K562 (cell line): ENCODE results near the gene DCPS. TPM values are rescaled to one million over a fixed set of nuclear protein-coding genes. Genes with fewer than 3 reads are reported as not detected.

Experiments
- ADNP ChIP-seq: fragments of 200-800 bp; sonication (Bioruptor generic); IDR thresholded peaks from 2 replicates; pipeline ENCODE4 v1.6.1; 2016; ENCODE audit warnings: missing genetic modification characterization, missing compliant biosample characterization
- BHLHE40 ChIP-seq: IDR thresholded peaks from 2 replicates; pipeline ENCODE4 v1.6.1; 2011; ENCODE audit warnings: low read length, improper control_type of control experiment
- CBFB ChIP-seq: sonication (generic); formaldehyde crosslinking; IDR thresholded peaks from 2 replicates; pipeline ENCODE4 v1.4.0; 2020; ENCODE audit warnings: mild to moderate bottlenecking, missing genetic modification reagents
- CCNT2 ChIP-seq: IDR thresholded peaks from 2 replicates; pipeline ENCODE4 v1.6.1; 2011; ENCODE audit warnings: borderline replicate concordance, low read depth, mild to moderate bottlenecking, moderate library complexity, mixed read lengths, low read length; ENCODE audit not compliant: insufficient read length; ENCODE audit errors: extremely low read depth
- CSDE1 ChIP-seq, 2 experiments: fragments of 450-650 bp; IDR thresholded peaks; 2 replicates each; pipeline ENCODE4 v1.6.1; 2016; ENCODE audit warnings: mild to moderate bottlenecking in 1 of 2
- ELF4 ChIP-seq: fragments of 450-650 bp; formaldehyde crosslinking; IDR thresholded peaks from 2 replicates; pipeline ENCODE4 v1.4.0; 2022; ENCODE audit warnings: missing genetic modification characterization
- ERF ChIP-seq: fragments of 450-650 bp; formaldehyde crosslinking; IDR thresholded peaks from 2 replicates; pipeline ENCODE4 v1.4.0; 2020; ENCODE audit warnings: mild to moderate bottlenecking, mixed read lengths
- ETV1 ChIP-seq: fragments of 450-650 bp; conservative IDR thresholded peaks from 2 replicates; pipeline ENCODE4 v1.6.1; 2016; ENCODE audit warnings: missing genetic modification characterization, control low read depth, low read depth, missing compliant biosample characterization
- EZH2 ChIP-seq: IDR thresholded peaks from 2 replicates; pipeline ENCODE4 v1.6.1; 2012; ENCODE audit warnings: low read depth, mild to moderate bottlenecking, inconsistent platforms, low read length, borderline replicate concordance
- GABPB1 ChIP-seq: sonication (generic); formaldehyde crosslinking; IDR thresholded peaks from 2 replicates; pipeline ENCODE4 v1.8.0; 2022; ENCODE audit warnings: mild to moderate bottlenecking, missing genetic modification reagents
- GATAD2B ChIP-seq: fragments of 450-650 bp; IDR thresholded peaks from 2 replicates; pipeline ENCODE4 v1.6.1; 2017; ENCODE audit warnings: mild to moderate bottlenecking, borderline replicate concordance
- GTF2E2 ChIP-seq: fragments of 200-800 bp; sonication (Bioruptor generic); IDR thresholded peaks from 2 replicates; pipeline ENCODE4 v1.6.1; 2016; ENCODE audit warnings: missing genetic modification characterization, missing compliant biosample characterization
- HDAC1 ChIP-seq, 2 experiments: fragments of 450-650 bp; IDR thresholded peaks; 2 replicates each; pipeline ENCODE4 v1.6.1; 2016 to 2017; ENCODE audit warnings: inconsistent platforms in 1 of 2, mild to moderate bottlenecking in 1 of 2, moderate library complexity in 1 of 2
- HLTF ChIP-seq: fragments of 450-650 bp; IDR thresholded peaks from 2 replicates; pipeline ENCODE4 v1.6.1; 2016
- HNRNPUL1 ChIP-seq: fragments of 200-400 bp; formaldehyde crosslinking; IDR thresholded peaks from 2 replicates; pipeline ENCODE4 v1.6.1; 2017; ENCODE audit warnings: low read length
- LEF1 ChIP-seq: fragments of 450-650 bp; IDR thresholded peaks from 2 replicates; pipeline ENCODE4 v1.6.1; 2016; ENCODE audit warnings: mild to moderate bottlenecking
- MED1 ChIP-seq: sonication (generic); formaldehyde crosslinking; IDR thresholded peaks from 2 replicates; pipeline ENCODE4 v1.8.1; 2023; ENCODE audit warnings: missing genetic modification reagents, borderline replicate concordance
- NFRKB ChIP-seq: fragments of 450-650 bp; IDR thresholded peaks from 2 replicates; pipeline ENCODE4 v1.6.1; 2016; ENCODE audit warnings: low read depth
- NONO ChIP-seq, 2 experiments: fragments of 200-400 bp in 1 of 2; fragments of 450-650 bp in 1 of 2; formaldehyde crosslinking in 1 of 2; IDR thresholded peaks; 2 replicates each; pipeline ENCODE4 v1.6.1; 2017; ENCODE audit warnings: low read depth in 2 of 2, mild to moderate bottlenecking in 2 of 2, moderate library complexity in 2 of 2, low read length in 1 of 2
- POLR2AphosphoS2 ChIP-seq: IDR thresholded peaks from 2 replicates; pipeline ENCODE4 v1.6.1; 2012; ENCODE audit warnings: low read length, improper control_type of control experiment
- TAL1 ChIP-seq: fragments of 450-650 bp; IDR thresholded peaks from 2 replicates; pipeline ENCODE4 v1.6.1; 2016; ENCODE audit warnings: mild to moderate bottlenecking
- ZFX ChIP-seq: sonication (generic); formaldehyde crosslinking; IDR thresholded peaks from 2 replicates; pipeline ENCODE4 v1.8.0; 2022; ENCODE audit warnings: mild to moderate bottlenecking, missing genetic modification reagents, moderate library complexity
- ZNF282 ChIP-seq: sonication (generic); formaldehyde crosslinking; IDR thresholded peaks from 2 replicates; pipeline ENCODE4 v1.8.1; 2023; ENCODE audit warnings: missing genetic modification reagents
- ZNF507 ChIP-seq: conservative IDR thresholded peaks from 2 replicates; pipeline ENCODE4 v1.6.1; 2017; ENCODE audit warnings: missing genetic modification characterization, missing compliant biosample characterization
- polyA plus RNA-seq, 8 experiments: library from polyadenylated mRNA; depleted of rRNA in 4 of 8; stranded (reverse) in 5 of 8; unstranded in 3 of 8; fragments of >200 nt; fragmentation: Nextera tagmentation in 2 of 8; fragmentation: Illumina TruSeq in 1 of 8; extraction: Ambion mirVana in 2 of 8; extraction: Trizol in 1 of 8; gene quantifications; 2 replicates each; pipeline versions ENCODE4 v1.2.1 to v1.2.3, GENCODE V29; 2011 to 2014; ENCODE audit warnings: inconsistent platforms in 1 of 8, missing spikeins in 1 of 8
- total RNA-seq, 7 experiments: library from RNA; depleted of rRNA in 6 of 7; stranded (reverse); fragments of >200 nt in 6 of 7; fragmentation: Illumina TruSeq in 2 of 7; extraction: Trizol in 2 of 7; gene quantifications; 2 replicates each; pipeline versions ENCODE4 v1.2.1 to v1.2.3, GENCODE V29; 2011 to 2021; ENCODE audit warnings: low replicate concordance in 1 of 7
- TF ChIP-seq, protein P1 (sequence below): IDR thresholded peaks from 2 replicates; pipeline ENCODE4 v1.6.1; 2011; ENCODE audit not compliant: insufficient read length; ENCODE audit errors: extremely low read depth
- TF ChIP-seq, protein P2 (sequence below): sonication (generic); formaldehyde crosslinking; IDR thresholded peaks from 2 replicates; pipeline ENCODE4 v1.8.0; 2022; ENCODE audit warnings: missing genetic modification reagents, mild to moderate bottlenecking, moderate library complexity, borderline replicate concordance
- TF ChIP-seq, protein P3 (sequence below), 2 experiments: fragments of 450-650 bp in 1 of 2; IDR thresholded peaks; 2 replicates each; pipeline ENCODE4 v1.6.1; 2011 to 2017; ENCODE audit warnings: low read depth in 2 of 2, antibody characterized with exemption in 1 of 2, borderline replicate concordance in 1 of 2, low read length in 1 of 2, mild to moderate bottlenecking in 1 of 2, mixed read lengths in 1 of 2; ENCODE audit not compliant: control insufficient read depth in 1 of 2

Gene DCPS
- total and polyA plus RNA-seq, 9 of the 15 experiments (the other 6 are each of a cell fraction or from before 2014, with no cell fraction given): 8.7 to 38.1 (median 17.9) TPM

DNA sequence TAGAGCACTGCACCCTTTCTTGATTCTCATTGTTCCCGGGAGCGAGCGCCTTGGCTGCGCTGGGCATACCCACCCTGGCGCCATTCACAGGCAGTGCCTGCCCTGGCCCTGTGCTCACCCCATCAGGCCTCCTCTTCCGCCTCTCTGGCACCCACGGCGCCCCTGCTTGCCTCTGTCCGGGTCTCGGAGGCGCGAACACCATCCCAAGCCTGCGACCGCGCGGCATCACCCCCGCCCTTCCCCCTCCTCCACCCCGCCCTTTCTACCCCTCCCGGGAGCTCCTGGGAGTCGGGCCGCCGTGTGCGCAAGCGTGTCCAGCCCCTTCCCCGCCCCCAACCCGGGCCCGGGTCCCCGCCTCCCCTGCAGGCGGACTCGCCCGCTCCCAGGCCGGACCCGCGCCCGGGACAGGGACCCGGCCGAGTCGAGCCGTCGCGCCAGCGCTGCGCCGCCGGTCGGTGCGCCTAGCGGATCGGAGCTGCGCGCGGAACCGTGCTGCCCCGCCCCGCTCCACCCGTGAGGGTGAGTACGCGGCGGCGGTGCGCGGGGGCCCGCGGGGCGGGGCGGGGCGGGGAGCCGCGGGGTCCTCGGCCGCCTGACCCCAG is 51.6 kb downstream of the DCPS start, which contains the start of gene ST3GAL4 (continued):
- TF ChIP-seq POLR2AphosphoS2: no peak
- TF ChIP-seq HDAC1 (IDR thresholded peaks at IDR 0.05): peak in 1 of 2 experiments; percentile 55; a peak in 2 of 4 replicates
- TF ChIP-seq CCNT2: no peak
- TF ChIP-seq, protein P1, sequence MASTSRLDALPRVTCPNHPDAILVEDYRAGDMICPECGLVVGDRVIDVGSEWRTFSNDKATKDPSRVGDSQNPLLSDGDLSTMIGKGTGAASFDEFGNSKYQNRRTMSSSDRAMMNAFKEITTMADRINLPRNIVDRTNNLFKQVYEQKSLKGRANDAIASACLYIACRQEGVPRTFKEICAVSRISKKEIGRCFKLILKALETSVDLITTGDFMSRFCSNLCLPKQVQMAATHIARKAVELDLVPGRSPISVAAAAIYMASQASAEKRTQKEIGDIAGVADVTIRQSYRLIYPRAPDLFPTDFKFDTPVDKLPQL: no peak
- TF ChIP-seq EZH2: no peak
- no peak for TF ChIP-seq ERF (CRISPR knock-in tag)
- no peak for TF ChIP-seq ELF4 (CRISPR knock-in tag)
- no peak for TF ChIP-seq GABPB1 (CRISPR knock-in tag)
- TF ChIP-seq, protein P2, sequence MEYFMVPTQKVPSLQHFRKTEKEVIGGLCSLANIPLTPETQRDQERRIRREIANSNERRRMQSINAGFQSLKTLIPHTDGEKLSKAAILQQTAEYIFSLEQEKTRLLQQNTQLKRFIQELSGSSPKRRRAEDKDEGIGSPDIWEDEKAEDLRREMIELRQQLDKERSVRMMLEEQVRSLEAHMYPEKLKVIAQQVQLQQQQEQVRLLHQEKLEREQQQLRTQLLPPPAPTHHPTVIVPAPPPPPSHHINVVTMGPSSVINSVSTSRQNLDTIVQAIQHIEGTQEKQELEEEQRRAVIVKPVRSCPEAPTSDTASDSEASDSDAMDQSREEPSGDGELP (CRISPR knock-in tag): no peak
- peak; percentile 46; the same call in 1 of the 2 replicates for TF ChIP-seq ZFX (CRISPR knock-in tag)
- TF ChIP-seq MED1 (CRISPR knock-in tag): no peak
- no peak for TF ChIP-seq ETV1 (tag)
- no peak for TF ChIP-seq BHLHE40
- TF ChIP-seq CSDE1 (IDR thresholded peaks at IDR 0.05): no peak
- no peak for TF ChIP-seq ZNF282
- no peak for TF ChIP-seq GTF2E2 (tag)
- no peak for TF ChIP-seq CBFB (CRISPR knock-in tag)
- no peak for TF ChIP-seq HNRNPUL1
- TF ChIP-seq, protein P3, sequence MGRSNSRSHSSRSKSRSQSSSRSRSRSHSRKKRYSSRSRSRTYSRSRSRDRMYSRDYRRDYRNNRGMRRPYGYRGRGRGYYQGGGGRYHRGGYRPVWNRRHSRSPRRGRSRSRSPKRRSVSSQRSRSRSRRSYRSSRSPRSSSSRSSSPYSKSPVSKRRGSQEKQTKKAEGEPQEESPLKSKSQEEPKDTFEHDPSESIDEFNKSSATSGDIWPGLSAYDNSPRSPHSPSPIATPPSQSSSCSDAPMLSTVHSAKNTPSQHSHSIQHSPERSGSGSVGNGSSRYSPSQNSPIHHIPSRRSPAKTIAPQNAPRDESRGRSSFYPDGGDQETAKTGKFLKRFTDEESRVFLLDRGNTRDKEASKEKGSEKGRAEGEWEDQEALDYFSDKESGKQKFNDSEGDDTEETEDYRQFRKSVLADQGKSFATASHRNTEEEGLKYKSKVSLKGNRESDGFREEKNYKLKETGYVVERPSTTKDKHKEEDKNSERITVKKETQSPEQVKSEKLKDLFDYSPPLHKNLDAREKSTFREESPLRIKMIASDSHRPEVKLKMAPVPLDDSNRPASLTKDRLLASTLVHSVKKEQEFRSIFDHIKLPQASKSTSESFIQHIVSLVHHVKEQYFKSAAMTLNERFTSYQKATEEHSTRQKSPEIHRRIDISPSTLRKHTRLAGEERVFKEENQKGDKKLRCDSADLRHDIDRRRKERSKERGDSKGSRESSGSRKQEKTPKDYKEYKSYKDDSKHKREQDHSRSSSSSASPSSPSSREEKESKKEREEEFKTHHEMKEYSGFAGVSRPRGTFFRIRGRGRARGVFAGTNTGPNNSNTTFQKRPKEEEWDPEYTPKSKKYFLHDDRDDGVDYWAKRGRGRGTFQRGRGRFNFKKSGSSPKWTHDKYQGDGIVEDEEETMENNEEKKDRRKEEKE (IDR thresholded peaks at IDR 0.05; ENCODE audit: borderline replicate concordance in 1 of 2, control insufficient read depth in 1 of 2, low read depth in 2 of 2, low read length in 1 of 2): no peak
- no peak for TF ChIP-seq HLTF
- no peak for TF ChIP-seq NONO (IDR thresholded peaks at IDR 0.05; ENCODE audit: low read depth in 2 of 2, low read length in 1 of 2)
- TF ChIP-seq GATAD2B: peak; percentile 66; the same call in 1 of the 2 replicates
- no peak for TF ChIP-seq NFRKB
- no peak for TF ChIP-seq LEF1
- no peak for TF ChIP-seq ZNF507 (tag)
- no peak for TF ChIP-seq ADNP (tag)
- TF ChIP-seq TAL1: no peak
